ENCODE results near the gene GTF2A1.

GTF2A1 gene

GRCh38 chr14:81141426-81141825, 79.3 kb downstream of the GTF2A1 start:
- ChIA-PET POLR2A (no interaction called here), CTCF (no interaction called here)
- TF ChIP-seq HDGF (IDR thresholded peaks at IDR 0.05; ENCODE audit: borderline replicate concordance): no peak
- TF ChIP-seq FOXK2 (IDR thresholded peaks at IDR 0.05): no peak
- no peak for TF ChIP-seq LEF1 (IDR thresholded peaks at IDR 0.05; ENCODE audit: borderline replicate concordance)
- TF ChIP-seq FOXM1 (IDR thresholded peaks at IDR 0.05; ENCODE audit: borderline replicate concordance): no peak
- TF ChIP-seq ZNF384 (IDR thresholded peaks at IDR 0.05): no peak
- TF ChIP-seq BHLHE40 (IDR thresholded peaks at IDR 0.05; ENCODE audit: borderline replicate concordance): no peak
- no peak for DNase-seq (ENCODE audit: extremely low spot score)

GRCh38 chr14:81138429-81138828, 82.3 kb downstream of the GTF2A1 start:
- ChIA-PET POLR2A (no interaction called here), CTCF (no interaction called here)
- TF ChIP-seq, protein P1, sequence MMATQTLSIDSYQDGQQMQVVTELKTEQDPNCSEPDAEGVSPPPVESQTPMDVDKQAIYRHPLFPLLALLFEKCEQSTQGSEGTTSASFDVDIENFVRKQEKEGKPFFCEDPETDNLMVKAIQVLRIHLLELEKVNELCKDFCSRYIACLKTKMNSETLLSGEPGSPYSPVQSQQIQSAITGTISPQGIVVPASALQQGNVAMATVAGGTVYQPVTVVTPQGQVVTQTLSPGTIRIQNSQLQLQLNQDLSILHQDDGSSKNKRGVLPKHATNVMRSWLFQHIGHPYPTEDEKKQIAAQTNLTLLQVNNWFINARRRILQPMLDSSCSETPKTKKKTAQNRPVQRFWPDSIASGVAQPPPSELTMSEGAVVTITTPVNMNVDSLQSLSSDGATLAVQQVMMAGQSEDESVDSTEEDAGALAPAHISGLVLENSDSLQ (IDR thresholded peaks at IDR 0.05): no peak
- no peak for TF ChIP-seq NFRKB (IDR thresholded peaks at IDR 0.05)
- no peak for DNase-seq (ENCODE audit: extremely low spot score)

GRCh38 chr14:81137316-81137715, 83.4 kb downstream of the GTF2A1 start:
- ChIA-PET CTCF (no interaction called here), POLR2A (no interaction called here)
- TF ChIP-seq BHLHE40 (IDR thresholded peaks at IDR 0.05; ENCODE audit: borderline replicate concordance) (no peak), ARNT (IDR thresholded peaks at IDR 0.05) (no peak)
- DNase-seq (ENCODE audit: extremely low spot score): no peak

GRCh38 chr14:81133400-81133799, 87.4 kb downstream of the GTF2A1 start:
- POLR2A ChIA-PET: no interaction called here
- CTCF ChIA-PET: no interaction called here
- no peak for TF ChIP-seq HDGF (IDR thresholded peaks at IDR 0.05; ENCODE audit: borderline replicate concordance)
- no peak for TF ChIP-seq SP1 (IDR thresholded peaks at IDR 0.05)
- no peak for TF ChIP-seq NFRKB (IDR thresholded peaks at IDR 0.05)
- no peak for TF ChIP-seq ARNT (IDR thresholded peaks at IDR 0.05)
- no peak for TF ChIP-seq FOXM1 (IDR thresholded peaks at IDR 0.05; ENCODE audit: borderline replicate concordance)
- no peak for TF ChIP-seq L3MBTL2 (conservative IDR thresholded peaks at IDR 0.05)
- TF ChIP-seq FOXA1 (IDR thresholded peaks at IDR 0.05): no peak
- no peak for TF ChIP-seq ELF4 (IDR thresholded peaks at IDR 0.05)
- TF ChIP-seq, protein P1 (IDR thresholded peaks at IDR 0.05): no peak
- TF ChIP-seq FOXK2 (IDR thresholded peaks at IDR 0.05): no peak
- TF ChIP-seq ZNF384 (IDR thresholded peaks at IDR 0.05): no peak
- TF ChIP-seq LEF1 (IDR thresholded peaks at IDR 0.05; ENCODE audit: borderline replicate concordance): no peak
- TF ChIP-seq CTBP1 (IDR thresholded peaks at IDR 0.05; ENCODE audit: borderline replicate concordance): no peak
- no peak for TF ChIP-seq BHLHE40 (IDR thresholded peaks at IDR 0.05; ENCODE audit: borderline replicate concordance)
- TF ChIP-seq SUZ12 (IDR thresholded peaks at IDR 0.05): no peak
- TF ChIP-seq TARDBP (IDR thresholded peaks at IDR 0.05): no peak
- no peak for DNase-seq (ENCODE audit: extremely low spot score)

- DNase-seq (ENCODE audit: extremely low spot score): no peak
- TF ChIP-seq ELF4 (IDR thresholded peaks at IDR 0.05): no peak
- TF ChIP-seq LEF1 (IDR thresholded peaks at IDR 0.05; ENCODE audit: borderline replicate concordance): no peak
- TF ChIP-seq ZNF384 (IDR thresholded peaks at IDR 0.05): no peak
- no peak for TF ChIP-seq FOXK2 (IDR thresholded peaks at IDR 0.05)
- TF ChIP-seq CTBP1 (IDR thresholded peaks at IDR 0.05; ENCODE audit: borderline replicate concordance): no peak
- TF ChIP-seq NFRKB (IDR thresholded peaks at IDR 0.05): no peak
- TF ChIP-seq BHLHE40 (IDR thresholded peaks at IDR 0.05; ENCODE audit: borderline replicate concordance): no peak
- no peak for TF ChIP-seq ARNT (IDR thresholded peaks at IDR 0.05)
- no peak for TF ChIP-seq SUZ12 (IDR thresholded peaks at IDR 0.05)
- no peak for TF ChIP-seq L3MBTL2 (conservative IDR thresholded peaks at IDR 0.05)
- TF ChIP-seq FOXA1 (IDR thresholded peaks at IDR 0.05): no peak
- no peak for TF ChIP-seq TARDBP (IDR thresholded peaks at IDR 0.05)
- TF ChIP-seq SP1 (IDR thresholded peaks at IDR 0.05): no peak
- no peak for TF ChIP-seq FOXM1 (IDR thresholded peaks at IDR 0.05; ENCODE audit: borderline replicate concordance)
- TF ChIP-seq HDGF (IDR thresholded peaks at IDR 0.05; ENCODE audit: borderline replicate concordance): no peak
- ChIA-PET CTCF (no interaction called here), POLR2A (no interaction called here)
Observed at GRCh38 chr14:81132468-81132867, 88.3 kb downstream of the GTF2A1 start.

DNA sequence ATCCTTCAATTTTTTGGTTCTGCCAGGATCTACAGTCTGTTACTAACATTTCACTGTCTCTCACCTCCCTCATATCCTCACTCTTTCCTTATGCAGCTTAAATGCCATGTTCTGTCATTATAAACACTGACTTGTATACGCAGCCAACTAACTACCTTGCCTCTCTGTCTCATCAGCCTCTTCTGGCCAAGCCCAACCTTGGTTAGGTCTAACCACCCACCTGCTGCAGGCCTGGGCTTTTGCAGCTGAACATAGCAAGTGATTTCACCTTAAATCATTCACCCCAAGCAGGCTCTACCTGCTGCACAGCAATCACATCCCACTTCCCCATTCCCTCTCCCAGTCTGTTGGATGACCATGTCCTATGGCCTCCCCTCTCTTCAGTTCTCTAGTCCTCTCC, 91.5 kb downstream of the GTF2A1 start:
- ChIA-PET POLR2A (no interaction called here), CTCF (no interaction called here)
- DNase-seq (ENCODE audit: extremely low spot score): no peak
- TF ChIP-seq LEF1 (IDR thresholded peaks at IDR 0.05; ENCODE audit: borderline replicate concordance): no peak
- TF ChIP-seq CTBP1 (IDR thresholded peaks at IDR 0.05; ENCODE audit: borderline replicate concordance): no peak
- TF ChIP-seq ZNF384 (IDR thresholded peaks at IDR 0.05): no peak
- TF ChIP-seq ARNT (IDR thresholded peaks at IDR 0.05): no peak
- TF ChIP-seq HDGF (IDR thresholded peaks at IDR 0.05; ENCODE audit: borderline replicate concordance): no peak
- no peak for TF ChIP-seq FOXK2 (IDR thresholded peaks at IDR 0.05)

GRCh38 chr14:81127785-81128184, 93.0 kb downstream of the GTF2A1 start:
- CTCF ChIA-PET: no interaction called here
- no peak for DNase-seq (ENCODE audit: extremely low spot score)
- TF ChIP-seq CTBP1 (IDR thresholded peaks at IDR 0.05; ENCODE audit: borderline replicate concordance): no peak
- no peak for TF ChIP-seq HDGF (IDR thresholded peaks at IDR 0.05; ENCODE audit: borderline replicate concordance)
- no peak for TF ChIP-seq FOXM1 (IDR thresholded peaks at IDR 0.05; ENCODE audit: borderline replicate concordance)
- no peak for TF ChIP-seq NFRKB (IDR thresholded peaks at IDR 0.05)
- TF ChIP-seq BHLHE40 (IDR thresholded peaks at IDR 0.05; ENCODE audit: borderline replicate concordance): no peak
- TF ChIP-seq, protein P1 (IDR thresholded peaks at IDR 0.05): no peak
- no peak for TF ChIP-seq ZNF384 (IDR thresholded peaks at IDR 0.05)
- TF ChIP-seq LEF1 (IDR thresholded peaks at IDR 0.05; ENCODE audit: borderline replicate concordance): no peak
- no peak for TF ChIP-seq L3MBTL2 (conservative IDR thresholded peaks at IDR 0.05)
- TF ChIP-seq TARDBP (IDR thresholded peaks at IDR 0.05): no peak
- no peak for TF ChIP-seq FOXK2 (IDR thresholded peaks at IDR 0.05)
- no peak for TF ChIP-seq ELF4 (IDR thresholded peaks at IDR 0.05)
- TF ChIP-seq SP1 (IDR thresholded peaks at IDR 0.05): no peak
- TF ChIP-seq SUZ12 (IDR thresholded peaks at IDR 0.05): no peak
- TF ChIP-seq FOXA1 (IDR thresholded peaks at IDR 0.05): no peak
- no peak for TF ChIP-seq ARNT (IDR thresholded peaks at IDR 0.05)
- POLR2A ChIA-PET: no interaction called here

Data from HEK293T (cell line).